GM21786 (cell line): ENCODE data around the gene GOLGA1.
"Not testable (repeated sequence)": the region's sequence is repeated elsewhere in the genome, so short reads cannot be mapped to it uniquely, and the experiment has no call there.

Source experiments
- ATAC-seq: cut with Tn5 transposase; IDR thresholded peaks from one replicate; pipeline ENCODE4 v1.9.1; 2021; ENCODE audit not compliant: unreplicated experiment

GOLGA1 gene

GRCh38 chr9:124840300-124840833 lies 100.5 kb downstream of the GOLGA1 start:
- no peak for ATAC-seq

GRCh38 chr9:124839612-124840299 lies 101.1 kb downstream of the GOLGA1 start:
- no peak for ATAC-seq

GRCh38 chr9:124838567-124839275 lies 102.2 kb downstream of the GOLGA1 start:
- ATAC-seq = not testable (repeated sequence)

GRCh38 chr9:124838132-124838531 lies 102.8 kb downstream of the GOLGA1 start:
- not testable (repeated sequence) for ATAC-seq

- ATAC-seq = no peak
Observed at GRCh38 chr9:124835026-124835557, 105.8 kb downstream of the GOLGA1 start.

- ATAC-seq = no peak
Observed at GRCh38 chr9:124834591-124834990, 106.3 kb downstream of the GOLGA1 start.

GRCh38 chr9:124831642-124832364 lies 109.1 kb downstream of the GOLGA1 start:
- no peak for ATAC-seq

GRCh38 chr9:124830593-124830992 lies 110.3 kb downstream of the GOLGA1 start:
- ATAC-seq = no peak

GRCh38 chr9:124829334-124829669 lies 111.6 kb downstream of the GOLGA1 start:
- no peak for ATAC-seq

- ATAC-seq = no peak
Observed at GRCh38 chr9:124828489-124829333, 112.2 kb downstream of the GOLGA1 start.
